Neuron (in vitro differentiated cells): Measurements from ENCODE around the gene MLC1.
A peak's percentile ranks its signal among the peaks of the same experiment; 100 is the strongest.

Experiments
- H2AFZ ChIP-seq: one replicate; pipeline ENCODE4 v1.6.1; 2013; ENCODE audit warnings: low read depth, mild to moderate bottlenecking, inconsistent platforms, low read length, moderate library complexity
- H3K27me3 ChIP-seq: one replicate; pipeline ENCODE4 v1.6.1; 2013; ENCODE audit warnings: low read length; ENCODE audit not compliant: insufficient read depth
- H3K36me3 ChIP-seq: one replicate; pipeline ENCODE4 v1.6.1; 2013; ENCODE audit warnings: low read length; ENCODE audit not compliant: insufficient read depth
- H3K4me1 ChIP-seq: one replicate; pipeline ENCODE4 v1.6.1; 2013; ENCODE audit warnings: low read length; ENCODE audit not compliant: insufficient read depth
- H3K4me3 ChIP-seq: 2 replicates; pipeline ENCODE4 v1.5.1; 2013; ENCODE audit warnings: mild to moderate bottlenecking, low read length, moderate library complexity
- H3K9me3 ChIP-seq: one replicate; pipeline ENCODE4 v1.6.1; 2013; ENCODE audit warnings: low read length

The MLC1 gene

DNA sequence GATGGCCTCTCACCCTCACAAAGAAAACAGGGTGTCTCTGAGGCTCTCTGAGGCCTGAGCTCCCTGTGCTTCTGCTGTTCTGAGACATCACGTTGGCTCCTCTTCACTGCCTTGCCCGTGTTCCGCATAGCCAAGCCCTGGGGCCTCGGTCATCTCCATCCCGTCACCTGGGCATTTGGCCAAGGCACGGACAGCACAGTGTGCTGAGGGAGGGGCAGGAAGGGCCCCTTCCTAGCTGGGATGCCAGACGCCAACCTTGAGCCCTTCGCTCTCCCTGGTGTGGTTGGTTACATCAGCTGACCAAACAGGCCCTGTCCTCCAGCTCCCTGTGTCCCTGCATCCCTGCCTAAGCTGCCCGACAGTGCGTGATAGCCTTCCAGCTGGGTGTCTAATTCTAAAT lies 30.5 kb upstream of the MLC1 start:
- no peaks in the 10 kb centered on the region for H3K36me3 ChIP-seq
- H3K9me3 ChIP-seq: no peaks in the 10 kb centered on the region
- H3K4me3 ChIP-seq: no peak overlapping the region
- no peak overlapping the region for H2AFZ ChIP-seq
- H3K4me1 ChIP-seq: peaks cover 14% of the 10 kb centered on the region
- H3K27me3 ChIP-seq: peaks cover 16% of the 10 kb centered on the region

DNA sequence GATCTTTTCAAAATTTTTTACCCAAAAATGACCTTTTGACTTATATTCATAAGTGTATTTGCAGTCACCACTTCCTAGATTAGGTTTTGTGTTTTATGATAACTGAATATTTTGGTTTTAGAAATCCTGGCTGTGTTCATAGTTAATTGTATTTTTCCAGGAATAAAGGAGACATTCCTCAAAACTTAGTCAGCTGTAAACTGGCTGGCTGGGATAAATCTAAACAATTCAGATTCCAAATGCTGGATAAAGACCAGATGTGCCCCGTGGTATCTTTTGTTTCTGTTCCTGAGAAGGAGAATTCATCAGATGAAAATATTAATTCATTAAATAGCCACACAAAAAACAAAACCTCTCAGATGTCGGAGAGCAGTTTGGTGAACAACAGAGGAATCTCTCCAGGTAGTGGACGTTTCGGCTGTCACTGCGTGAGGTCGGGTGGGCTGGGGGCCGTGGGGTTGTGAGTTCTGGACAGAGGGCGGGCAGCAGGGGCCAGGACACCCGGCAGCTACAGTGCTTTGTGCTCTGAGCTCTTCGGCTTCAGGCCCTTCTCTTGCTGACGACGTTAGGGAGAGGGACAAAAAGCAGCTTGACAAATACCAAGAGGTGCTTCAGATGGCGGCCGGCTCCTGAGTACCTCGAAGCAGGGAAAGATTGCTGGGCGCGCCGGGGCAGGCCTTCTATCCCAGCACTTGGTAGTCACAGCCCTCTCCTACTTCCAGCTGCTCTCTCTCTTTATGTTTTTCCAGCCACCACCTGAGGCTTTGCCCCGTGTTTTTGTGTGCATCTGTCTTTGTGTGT lies 29.2 kb upstream of the MLC1 start:
- Histone ChIP-seq H3K4me3 (no peak overlapping the region), H3K27me3 (peaks cover 13% of the 10 kb centered on the region), H3K4me1 (peaks cover 14% of the 10 kb centered on the region), H3K36me3 (no peaks in the 10 kb centered on the region), H2AFZ (peak overlapping the region; percentile 5), H3K9me3 (no peaks in the 10 kb centered on the region)

DNA sequence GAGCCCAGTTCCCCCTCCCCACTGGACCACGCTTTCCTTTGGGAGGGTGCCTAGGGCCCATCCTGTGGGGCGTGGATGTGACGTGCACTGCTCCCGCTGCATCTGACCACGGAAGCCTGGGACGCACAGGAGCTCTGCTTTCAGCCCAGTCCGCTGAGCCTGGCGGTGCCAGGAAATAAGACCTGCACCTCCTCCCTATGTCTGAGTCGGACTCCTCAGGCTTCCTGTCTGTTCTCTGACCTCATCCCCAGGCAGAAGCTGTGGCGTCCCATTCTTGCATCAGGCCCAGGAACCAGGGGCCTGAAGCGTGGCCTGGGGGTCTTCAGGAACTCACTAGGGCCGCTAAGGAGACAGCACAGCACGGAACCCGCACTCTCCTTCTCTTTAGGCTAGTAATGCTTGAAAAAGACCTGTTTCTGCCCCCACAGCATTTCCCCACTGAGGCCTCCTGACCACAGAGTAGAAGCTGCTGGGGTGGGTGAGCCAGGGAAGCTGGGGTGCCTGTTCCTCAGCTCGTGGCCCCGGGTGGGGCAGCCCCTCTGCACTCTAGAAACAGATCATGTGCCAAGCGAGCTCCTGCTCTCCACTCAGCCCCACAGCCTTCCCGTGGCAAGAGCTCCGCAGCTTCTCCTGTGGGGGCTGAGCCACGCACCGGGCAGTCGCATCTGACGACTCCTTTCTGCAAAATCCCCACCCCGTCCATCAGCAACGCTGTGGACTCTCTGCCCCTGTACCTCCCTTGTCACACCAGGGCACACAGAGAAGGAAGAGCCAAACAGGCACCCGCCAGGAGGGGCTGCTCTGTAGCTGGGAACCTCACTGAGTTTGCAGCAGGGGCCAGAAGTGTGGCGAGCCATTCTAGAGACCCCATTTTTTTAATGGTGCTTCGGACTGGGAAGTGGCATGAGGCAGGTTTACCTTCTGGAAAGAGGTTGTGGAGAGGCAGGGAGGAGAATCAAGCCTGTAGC lies 27.2 kb upstream of the MLC1 start:
- no peaks in the 10 kb centered on the region for H3K36me3 ChIP-seq
- no peak overlapping the region for H3K4me3 ChIP-seq
- H3K4me1 ChIP-seq: peaks cover 9% of the 10 kb centered on the region
- no peak overlapping the region for H2AFZ ChIP-seq
- H3K27me3 ChIP-seq: peaks cover 4% of the 10 kb centered on the region
- no peaks in the 10 kb centered on the region for H3K9me3 ChIP-seq

DNA sequence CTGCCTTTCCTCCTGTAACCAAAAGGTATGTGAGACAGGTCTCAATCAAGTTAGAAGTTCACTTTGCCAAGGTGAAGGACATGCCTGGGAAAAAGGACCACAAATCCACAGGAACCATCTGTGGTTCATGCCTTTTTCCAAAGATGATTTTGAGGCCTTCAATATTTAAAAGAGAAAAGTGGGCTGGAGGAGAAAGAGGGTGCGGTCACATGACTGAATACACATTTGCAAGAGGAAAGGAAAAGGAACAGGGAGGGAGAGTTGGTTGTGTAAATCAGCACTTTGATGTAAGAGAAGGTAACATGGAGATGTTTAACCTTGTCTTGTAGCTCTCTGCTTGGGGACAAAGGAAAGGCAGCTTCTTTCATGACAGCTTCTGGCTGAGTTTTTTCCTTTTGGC lies 25.8 kb upstream of the MLC1 start:
- no peak overlapping the region for H3K4me3 ChIP-seq
- H3K9me3 ChIP-seq: no peaks in the 10 kb centered on the region
- no peak overlapping the region for H2AFZ ChIP-seq
- H3K36me3 ChIP-seq: no peaks in the 10 kb centered on the region
- H3K4me1 ChIP-seq: peaks cover 9% of the 10 kb centered on the region
- H3K27me3 ChIP-seq: peaks cover 4% of the 10 kb centered on the region

DNA sequence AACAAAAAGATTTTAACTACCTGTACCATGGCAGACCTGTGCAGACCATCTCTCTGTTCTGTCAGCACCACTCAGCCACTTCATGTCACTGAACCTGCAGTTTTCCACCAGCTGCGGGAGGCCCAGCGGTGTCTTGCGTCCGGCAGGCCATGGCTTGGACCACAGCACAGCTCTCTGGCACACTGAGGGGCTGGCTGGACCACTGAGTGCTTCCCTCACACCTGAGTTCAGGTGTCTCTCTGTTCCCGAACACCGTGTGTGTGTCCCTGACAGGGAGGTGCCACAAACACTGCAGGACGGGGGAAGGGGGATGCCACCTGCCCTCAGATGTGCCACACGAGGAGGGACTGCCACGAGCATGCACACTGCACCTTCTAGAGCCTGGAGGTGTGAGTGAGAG lies 22.3 kb upstream of the MLC1 start:
- peaks cover 15% of the 10 kb centered on the region for H3K4me1 ChIP-seq
- no peaks in the 10 kb centered on the region for H3K9me3 ChIP-seq

DNA sequence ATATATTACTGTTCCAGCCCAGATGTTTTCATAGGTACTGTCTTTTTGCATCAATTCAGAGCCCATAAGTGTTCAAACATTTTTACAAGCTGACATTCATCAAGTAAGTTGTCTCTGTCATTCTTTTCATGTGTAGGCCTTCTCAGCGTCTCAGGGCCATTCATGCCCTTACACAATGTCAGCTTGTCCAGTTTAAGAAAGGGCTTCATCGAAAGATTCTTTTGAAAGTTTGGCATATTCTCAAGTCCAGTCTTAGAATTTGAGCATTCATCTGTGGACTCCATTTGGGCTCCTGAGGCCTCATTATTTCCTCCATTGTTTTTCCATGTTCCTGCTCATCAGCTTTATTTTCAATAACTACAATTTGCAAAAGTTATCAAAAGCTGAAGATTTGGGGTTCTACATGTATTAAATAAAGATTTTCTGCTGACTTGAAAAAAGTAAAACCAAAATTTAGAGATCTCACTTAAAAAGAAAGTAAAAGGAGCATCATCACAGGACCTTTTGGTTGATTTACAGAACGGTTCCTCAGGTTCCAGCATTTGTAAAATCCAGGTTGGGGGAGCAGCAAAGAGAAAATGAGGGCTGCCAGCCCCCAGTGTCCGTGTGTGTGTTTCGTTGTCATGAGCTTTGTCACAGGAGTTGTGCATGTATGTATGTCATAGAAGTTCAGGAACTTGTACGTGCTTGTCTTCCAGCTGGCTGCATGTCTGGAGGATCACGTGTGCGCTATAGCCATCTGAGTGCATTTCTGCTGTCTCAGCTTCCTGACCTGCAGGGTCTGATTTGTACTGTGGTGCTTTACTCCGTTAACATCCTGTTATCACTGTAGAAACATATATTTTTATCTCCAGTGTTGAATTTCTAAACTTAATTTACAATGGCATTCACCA lies 20.2 kb upstream of the MLC1 start:
- no peaks in the 10 kb centered on the region for H3K36me3 ChIP-seq
- no peak overlapping the region for H3K4me3 ChIP-seq
- H3K27me3 ChIP-seq: no peaks in the 10 kb centered on the region
- H3K9me3 ChIP-seq: no peaks in the 10 kb centered on the region
- H2AFZ ChIP-seq: no peak overlapping the region
- H3K4me1 ChIP-seq: peaks cover 15% of the 10 kb centered on the region

More for the DNA sequence above, 22.3 kb upstream of the MLC1 start:
- no peak overlapping the region for H3K4me3 ChIP-seq
- H3K36me3 ChIP-seq: no peaks in the 10 kb centered on the region
- H3K27me3 ChIP-seq: peaks cover under 1% of the 10 kb centered on the region
- H2AFZ ChIP-seq: no peak overlapping the region

DNA sequence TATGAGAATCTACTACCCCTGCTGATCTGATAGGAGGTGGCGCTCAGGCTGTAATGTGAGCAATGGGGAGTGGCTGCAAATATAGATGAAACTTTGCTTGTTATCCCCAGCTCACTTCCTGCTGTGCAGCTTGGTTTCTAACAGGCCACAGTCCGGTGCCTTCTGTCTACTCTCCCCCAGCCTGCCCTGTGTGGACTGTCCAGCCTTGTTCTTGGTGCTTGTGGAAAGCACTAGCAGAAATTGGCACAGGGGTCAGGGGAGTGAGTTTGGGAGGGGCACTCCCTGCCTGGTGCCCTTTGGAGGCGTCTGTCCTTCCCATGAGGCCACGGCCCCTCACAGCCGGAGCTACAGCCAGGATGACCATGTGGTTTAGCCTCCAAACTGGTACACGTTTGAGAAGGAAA lies 18.9 kb upstream of the MLC1 start:
- no peak overlapping the region for H3K4me3 ChIP-seq
- no peaks in the 10 kb centered on the region for H3K36me3 ChIP-seq
- no peak overlapping the region for H2AFZ ChIP-seq
- H3K27me3 ChIP-seq: no peaks in the 10 kb centered on the region
- H3K9me3 ChIP-seq: no peaks in the 10 kb centered on the region
- peaks cover 15% of the 10 kb centered on the region for H3K4me1 ChIP-seq

DNA sequence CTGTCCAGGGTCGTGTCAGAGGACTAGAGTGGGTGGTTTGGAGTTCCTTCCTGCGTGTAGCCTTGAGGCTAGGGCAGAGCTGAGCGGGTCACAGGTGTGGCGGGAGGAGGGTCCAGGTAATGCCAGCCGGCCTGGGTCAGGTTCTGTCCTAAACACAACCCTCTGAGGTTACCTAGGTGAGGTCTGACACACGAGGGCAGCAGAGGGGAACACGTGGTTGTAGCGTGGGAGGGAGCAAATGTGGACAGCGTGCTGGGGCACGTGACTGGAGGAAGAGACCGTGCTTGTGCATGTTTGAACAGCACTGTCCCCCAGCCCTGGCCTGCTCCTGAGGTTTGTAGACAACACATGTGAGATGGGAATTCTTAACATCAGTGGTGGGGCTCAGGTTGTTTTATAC lies 17.7 kb upstream of the MLC1 start:
- Histone ChIP-seq H3K4me1 (peaks cover 15% of the 10 kb centered on the region), H3K36me3 (no peaks in the 10 kb centered on the region), H3K27me3 (no peaks in the 10 kb centered on the region), H3K4me3 (no peak overlapping the region), H2AFZ (no peak overlapping the region), H3K9me3 (no peaks in the 10 kb centered on the region)

DNA sequence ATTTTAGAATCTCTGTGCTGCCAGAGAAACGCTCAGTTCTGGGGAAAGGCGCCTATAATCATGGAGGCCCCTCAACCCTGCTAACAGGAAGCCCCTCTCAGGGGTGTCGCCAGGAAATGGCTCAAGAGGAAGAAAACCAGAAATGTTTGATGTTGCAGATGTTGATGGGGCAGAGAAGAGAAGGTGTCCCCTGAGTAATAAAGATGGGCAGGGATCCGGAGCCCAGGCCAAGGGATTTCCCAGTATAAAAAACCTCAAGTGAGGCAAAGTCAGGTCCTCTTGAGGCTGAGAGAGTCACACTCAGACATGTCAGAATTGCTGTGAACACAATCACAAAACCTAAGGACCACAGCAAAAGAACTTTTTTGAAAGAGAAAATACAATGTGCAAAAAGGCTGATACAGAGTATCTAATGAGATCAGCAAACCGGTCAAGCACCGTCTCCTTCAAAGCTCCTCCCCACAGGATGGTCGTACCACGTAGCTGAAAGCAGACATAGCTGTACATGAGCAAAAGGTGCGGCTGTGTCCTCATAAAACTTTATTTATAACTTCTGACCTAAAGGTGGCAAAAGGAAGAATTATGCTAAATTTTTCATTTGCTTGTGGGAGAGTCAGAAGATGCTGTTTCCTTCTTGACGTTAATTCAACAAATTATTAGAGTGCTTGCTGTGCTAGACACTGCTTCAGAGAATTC lies 16.8 kb upstream of the MLC1 start:
- no peaks in the 10 kb centered on the region for H3K27me3 ChIP-seq
- H3K9me3 ChIP-seq: no peaks in the 10 kb centered on the region
- H3K36me3 ChIP-seq: no peaks in the 10 kb centered on the region
- H2AFZ ChIP-seq: no peak overlapping the region
- H3K4me1 ChIP-seq: peaks cover 15% of the 10 kb centered on the region
- no peak overlapping the region for H3K4me3 ChIP-seq

DNA sequence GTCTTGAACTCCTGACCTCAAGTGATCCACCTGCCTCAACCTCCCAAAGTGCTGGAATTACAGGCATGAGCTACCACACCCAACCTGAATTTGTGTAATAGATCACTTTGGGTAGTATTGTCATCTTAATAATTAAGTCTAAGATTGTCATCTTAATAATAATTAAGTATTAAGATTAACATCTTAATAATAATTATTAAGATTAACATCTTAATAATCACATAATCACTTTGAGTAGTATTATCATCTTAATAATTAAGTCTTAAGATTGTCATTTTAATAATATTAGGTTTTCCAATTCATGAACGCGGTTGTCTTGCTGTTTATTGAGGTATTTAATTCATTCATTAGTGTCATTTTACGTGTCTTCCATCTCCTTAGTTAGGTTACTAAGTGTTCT lies 12.8 kb upstream of the MLC1 start:
- Histone ChIP-seq H2AFZ (no peak overlapping the region), H3K9me3 (no peaks in the 10 kb centered on the region), H3K36me3 (no peaks in the 10 kb centered on the region), H3K4me1 (no peaks in the 10 kb centered on the region), H3K4me3 (no peak overlapping the region), H3K27me3 (no peaks in the 10 kb centered on the region)

DNA sequence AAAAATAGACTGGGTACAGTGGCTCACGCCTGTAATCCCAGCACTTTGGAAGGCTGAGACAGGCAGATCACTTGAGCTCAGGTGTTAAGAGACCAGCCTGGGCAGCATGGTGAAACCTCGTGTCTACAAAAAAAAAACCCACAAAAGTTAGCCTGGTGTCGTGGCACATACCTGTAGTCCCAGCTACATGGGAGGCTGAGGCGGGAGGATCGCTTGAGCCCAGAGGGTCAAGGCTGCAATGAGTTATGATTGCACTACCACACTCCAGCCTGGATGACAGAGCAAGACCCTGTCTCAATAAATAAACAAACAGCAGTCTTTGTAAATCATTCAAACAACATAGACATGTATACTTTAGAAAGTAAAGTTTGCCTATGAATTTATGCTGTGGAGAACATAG lies 7.1 kb upstream of the MLC1 start:
- H3K36me3 ChIP-seq: no peaks in the 10 kb centered on the region
- no peak overlapping the region for H3K4me3 ChIP-seq
- no peak overlapping the region for H2AFZ ChIP-seq
- no peaks in the 10 kb centered on the region for H3K4me1 ChIP-seq
- H3K9me3 ChIP-seq: peaks cover 2% of the 10 kb centered on the region
- H3K27me3 ChIP-seq: peaks cover 6% of the 10 kb centered on the region

DNA sequence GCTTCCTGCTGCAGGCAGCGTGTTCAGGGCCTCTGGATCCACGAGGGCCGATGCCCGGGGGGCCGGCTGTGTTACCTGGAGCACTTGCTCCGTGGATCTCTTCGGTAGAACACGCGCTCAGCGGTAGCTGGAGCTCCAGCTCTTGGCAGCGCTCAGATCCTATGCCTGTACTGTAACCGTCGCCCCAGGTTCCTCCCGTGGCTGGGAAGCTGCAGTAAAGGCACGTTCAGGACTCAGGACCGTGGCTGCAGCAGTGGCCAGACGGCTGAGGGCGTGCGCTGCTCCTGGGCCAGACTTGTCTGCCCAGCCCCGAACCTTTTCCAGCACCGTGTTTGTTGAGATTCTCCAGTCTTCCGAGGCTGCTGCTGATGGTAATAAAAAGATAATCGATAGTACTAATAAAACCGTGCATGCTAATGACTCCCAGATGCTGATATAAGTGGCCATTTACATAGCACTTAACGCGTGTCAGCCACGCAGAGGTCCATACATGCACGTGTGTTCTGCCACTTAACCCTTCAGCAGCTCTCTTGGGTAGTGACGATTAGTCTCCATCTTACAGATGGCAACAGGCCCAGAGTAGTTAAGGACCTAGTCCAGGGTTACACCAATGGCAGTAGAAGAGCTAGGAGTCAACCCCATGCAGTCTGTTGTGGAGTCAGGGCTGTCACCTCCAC lies 6.0 kb upstream of the MLC1 start:
- no peaks in the 10 kb centered on the region for H3K4me1 ChIP-seq
- no peaks in the 10 kb centered on the region for H3K36me3 ChIP-seq
- H2AFZ ChIP-seq: no peak overlapping the region
- peaks cover 2% of the 10 kb centered on the region for H3K9me3 ChIP-seq
- peaks cover 6% of the 10 kb centered on the region for H3K27me3 ChIP-seq
- H3K4me3 ChIP-seq: no peak overlapping the region
